Prostate gland (tissue), 2 donors: Measurements from ENCODE around the gene TNNI3K. TPM values are rescaled to one million over a fixed set of nuclear protein-coding genes. Genes with fewer than 3 reads are reported as not detected.

Source experiments
- DNase-seq: peaks from one replicate; pipeline ENCODE4 v3.0.0-alpha.2; 2019; ENCODE audit warnings: low spot score
- H3K27ac ChIP-seq, 2 donors: fragments of 200-600 bp; sonication (generic); 2 replicates each; pipeline ENCODE4 v1.5.1; 2017 to 2019
- H3K27me3 ChIP-seq: fragments of 200-600 bp; sonication (generic); replicated peaks from 2 replicates; pipeline ENCODE4 v1.5.1; 2019; ENCODE audit not compliant: insufficient read depth
- H3K36me3 ChIP-seq, 2 donors: fragments of 200-600 bp; sonication (generic); 1 replicate in 1 of 2; 2 replicates in 1 of 2; pipeline versions ENCODE4 v1.5.1 to v1.8.1; 2017 to 2019
- H3K4me1 ChIP-seq: fragments of 200-600 bp; sonication (generic); replicated peaks from 2 replicates; pipeline ENCODE4 v1.5.1; 2019
- H3K4me3 ChIP-seq, 2 donors: fragments of 200-600 bp; sonication (generic); 2 replicates each; pipeline ENCODE4 v1.5.1; 2017 to 2019
- H3K9me3 ChIP-seq: fragments of 200-600 bp; sonication (generic); 2 replicates; pipeline ENCODE4 v1.5.1; 2017
- CTCF ChIP-seq, 4 experiments: fragments of 200-600 bp in 2 of 4; fragments of 450-650 bp in 2 of 4; sonication (generic) in 2 of 4; IDR thresholded peaks; 1 replicate in 3 of 4; 2 replicates in 1 of 4; pipeline ENCODE4 v1.5.1; 2016 to 2019; ENCODE audit warnings: antibody characterized with exemption in 4 of 4, mild to moderate bottlenecking in 2 of 4, moderate library complexity in 2 of 4
- POLR2A ChIP-seq: fragments of 450-650 bp; IDR thresholded peaks from one replicate; pipeline ENCODE4 v1.6.1; 2016; ENCODE audit warnings: antibody characterized with exemption, mild to moderate bottlenecking
- POLR2AphosphoS5 ChIP-seq: sonication (generic); formaldehyde crosslinking; IDR thresholded peaks from one replicate; pipeline ENCODE4 v1.6.1; 2017; ENCODE audit warnings: antibody characterized with exemption
- WGBS: methylation state at CpG from one replicate; pipeline ENCODE4 v1.1.5; 2018; 5-methylcytosine and 5-hydroxymethylcytosine counted together
- intact Hi-C: fragments of 100-400 bp; cut with DNase I; formaldehyde crosslinking; loops from one replicate; pipeline ENCODE4 v1.14.2; 2022
- total RNA-seq, 2 donors: library from RNA; depleted of rRNA; stranded (reverse); fragments of >200 nt; gene quantifications; one replicate each; pipeline ENCODE4 v1.1.0, GENCODE V29; 2016

The TNNI3K gene
- total RNA-seq, 2 donors from 2014 or later, result not detected

GRCh38 chr1:74471470-74471869 lies 236.3 kb downstream of the TNNI3K start:
- H3K4me3 ChIP-seq, result no peak overlapping the region
- H3K27ac ChIP-seq, result no peak overlapping the region
- no peaks in the 10 kb centered on the region for H3K36me3 ChIP-seq
- no peaks in the 10 kb centered on the region for H3K4me1 ChIP-seq
- no peaks in the 10 kb centered on the region for H3K9me3 ChIP-seq
- TF ChIP-seq POLR2AphosphoS5 (no peak), POLR2A (no peak), CTCF (IDR thresholded peaks at IDR 0.05) (no peak)
- 53% methylated on average over 3 of the region's 3 CpGs for WGBS
- intact Hi-C loops, result no loop called here
- no peak for DNase-seq
- no peaks in the 10 kb centered on the region for H3K27me3 ChIP-seq

- intact Hi-C loops, result no loop called here
- TF ChIP-seq POLR2AphosphoS5, result no peak
- TF ChIP-seq POLR2A, result no peak
- TF ChIP-seq CTCF (IDR thresholded peaks at IDR 0.05), result no peak
- no peaks in the 10 kb centered on the region for H3K4me1 ChIP-seq
- no peaks in the 10 kb centered on the region for H3K27me3 ChIP-seq
- H3K4me3 ChIP-seq, result no peak overlapping the region
- H3K9me3 ChIP-seq, result no peaks in the 10 kb centered on the region
- WGBS, result 78% methylated on average over 6 of the region's 6 CpGs
- H3K27ac ChIP-seq, result no peak overlapping the region
- no peak for DNase-seq
- no peaks in the 10 kb centered on the region for H3K36me3 ChIP-seq
Observed at GRCh38 chr1:74474585-74474984, 239.4 kb downstream of the TNNI3K start.

GRCh38 chr1:74478979-74479378 lies 243.8 kb downstream of the TNNI3K start:
- no peaks in the 10 kb centered on the region for H3K36me3 ChIP-seq
- H3K4me1 ChIP-seq, result no peaks in the 10 kb centered on the region
- intact Hi-C loops, result no loop called here
- no peak overlapping the region for H3K27ac ChIP-seq
- TF ChIP-seq POLR2AphosphoS5 (no peak), CTCF (IDR thresholded peaks at IDR 0.05) (no peak), POLR2A (no peak)
- 72% methylated on average over 2 of the region's 2 CpGs for WGBS
- no peaks in the 10 kb centered on the region for H3K9me3 ChIP-seq
- DNase-seq, result no peak
- no peaks in the 10 kb centered on the region for H3K27me3 ChIP-seq
- H3K4me3 ChIP-seq, result no peak overlapping the region

- Histone ChIP-seq H3K4me1 (no peaks in the 10 kb centered on the region), H3K27me3 (no peaks in the 10 kb centered on the region), H3K9me3 (no peaks in the 10 kb centered on the region), H3K27ac (no peak overlapping the region), H3K4me3 (no peak overlapping the region), H3K36me3 (no peaks in the 10 kb centered on the region)
- WGBS, result 81% methylated on average over 6 of the region's 6 CpGs
- no peak for DNase-seq
- TF ChIP-seq POLR2AphosphoS5 (no peak), CTCF (IDR thresholded peaks at IDR 0.05) (no peak), POLR2A (no peak)
- intact Hi-C loops, result no loop called here
Observed at GRCh38 chr1:74480068-74480467, 244.9 kb downstream of the TNNI3K start.

- Histone ChIP-seq H3K27ac (no peak overlapping the region), H3K9me3 (no peaks in the 10 kb centered on the region), H3K36me3 (no peaks in the 10 kb centered on the region), H3K27me3 (no peaks in the 10 kb centered on the region), H3K4me3 (no peak overlapping the region), H3K4me1 (no peaks in the 10 kb centered on the region)
- WGBS, result 91% methylated on average over 3 of the region's 3 CpGs
- TF ChIP-seq CTCF (IDR thresholded peaks at IDR 0.05) (no peak), POLR2AphosphoS5 (no peak), POLR2A (no peak)
- DNase-seq, result no peak
- intact Hi-C loops, result no loop called here
Observed at GRCh38 chr1:74481607-74482006, 246.4 kb downstream of the TNNI3K start.
